Measurements from ENCODE around the gene AANAT.

- TF ChIP-seq CTCF (IDR thresholded peaks at IDR 0.05), result no peak
- no peak for TF ChIP-seq CBX2 (IDR thresholded peaks at IDR 0.05; ENCODE audit: borderline replicate concordance, low read depth)
- no peak for TF ChIP-seq KDM5A (IDR thresholded peaks at IDR 0.05)
- TF ChIP-seq POLR2A (IDR thresholded peaks at IDR 0.05; ENCODE audit: low read length), result no peak
- TF ChIP-seq BHLHE40 (IDR thresholded peaks at IDR 0.05; ENCODE audit: low read depth, low read length), result no peak
- no peak for TF ChIP-seq ESRRA (IDR thresholded peaks at IDR 0.05; ENCODE audit: borderline replicate concordance, low read length)
- no peak for TF ChIP-seq KDM1A (IDR thresholded peaks at IDR 0.05; ENCODE audit: low read depth)
- no peak for TF ChIP-seq NFE2L2 (conservative IDR thresholded peaks at IDR 0.05; ENCODE audit: low read length)
Observed at GRCh38 chr17:76485569-76485968, 18.2 kb downstream of the AANAT start.
